Smooth muscle cell of the brain vasculature (primary cell): ENCODE measurements around the gene VMP1.

Source experiments
- DNase-seq: peaks from one replicate; pipeline ENCODE4 v3.0.0-alpha.2; 2012; ENCODE audit warnings: low read depth, low spot score

The VMP1 gene

DNA sequence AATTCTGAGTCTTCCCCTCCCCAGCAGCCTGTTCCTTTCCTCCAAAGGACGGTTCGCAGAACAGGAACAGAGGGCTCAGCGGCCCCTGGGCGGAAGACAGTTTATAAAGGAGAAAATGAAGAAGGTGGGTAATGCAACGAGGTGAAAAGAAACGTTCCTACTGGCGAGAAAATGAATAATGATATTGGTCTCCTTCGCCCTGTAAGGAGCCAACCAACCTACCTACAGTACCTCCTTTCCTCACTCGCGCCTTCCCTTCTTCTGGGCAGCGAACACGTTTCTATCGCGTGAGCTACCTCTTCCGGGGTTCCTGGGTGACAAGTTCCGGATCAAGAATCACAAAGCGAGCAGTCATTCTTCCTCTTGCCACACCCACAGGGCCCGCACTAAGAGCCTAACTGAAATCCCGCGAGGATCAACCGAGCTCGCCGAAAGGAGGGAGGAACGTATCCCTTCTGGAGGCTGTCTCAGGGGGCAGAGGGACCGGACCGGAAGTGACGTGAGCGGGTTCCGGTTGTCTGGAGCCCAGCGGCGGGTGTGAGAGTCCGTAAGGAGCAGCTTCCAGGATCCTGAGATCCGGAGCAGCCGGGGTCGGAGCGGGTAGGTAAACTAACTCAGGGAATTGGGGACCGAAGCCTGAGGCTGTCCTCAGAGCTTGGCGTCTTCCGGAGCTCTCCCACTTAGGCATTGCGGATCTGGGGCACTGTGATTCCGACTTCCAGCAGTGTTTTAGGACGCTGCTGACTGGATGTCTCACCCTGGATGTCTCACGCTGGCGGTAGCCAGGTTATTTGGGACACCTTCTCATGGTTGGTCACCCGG is at the start of gene VMP1, which contains the start of gene PTRH2:
TSS of gene VMP1 (plus strand) at position 506 of the 822 bp plus-strand sequence. CDS start 23,793 bp downstream, outside the sequence.
TSS of gene PTRH2 (minus strand) at position 282 of the 822 bp plus-strand sequence. CDS start 9,452 bp downstream, outside the sequence.
- DNase-seq = peak; percentile 99

DNA sequence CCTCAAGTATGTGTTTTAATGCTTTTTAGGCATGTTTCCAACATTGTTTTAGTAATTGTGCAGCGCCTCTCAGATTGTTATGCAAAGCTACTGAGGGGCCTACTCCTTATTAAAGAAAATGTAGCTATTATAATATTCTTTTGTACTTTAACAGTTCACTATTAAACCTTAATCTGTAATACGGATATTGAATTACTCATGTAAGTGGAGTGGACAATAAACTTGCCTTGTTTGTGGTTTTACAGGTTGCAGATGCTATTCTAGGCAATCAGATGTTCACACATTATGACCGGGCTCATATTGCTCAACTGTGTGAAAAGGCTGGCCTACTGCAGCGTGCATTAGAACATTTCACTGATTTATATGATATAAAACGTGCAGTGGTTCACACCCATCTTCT is 41.2 kb upstream of the VMP1 start:
- DNase-seq = no peak

DNA sequence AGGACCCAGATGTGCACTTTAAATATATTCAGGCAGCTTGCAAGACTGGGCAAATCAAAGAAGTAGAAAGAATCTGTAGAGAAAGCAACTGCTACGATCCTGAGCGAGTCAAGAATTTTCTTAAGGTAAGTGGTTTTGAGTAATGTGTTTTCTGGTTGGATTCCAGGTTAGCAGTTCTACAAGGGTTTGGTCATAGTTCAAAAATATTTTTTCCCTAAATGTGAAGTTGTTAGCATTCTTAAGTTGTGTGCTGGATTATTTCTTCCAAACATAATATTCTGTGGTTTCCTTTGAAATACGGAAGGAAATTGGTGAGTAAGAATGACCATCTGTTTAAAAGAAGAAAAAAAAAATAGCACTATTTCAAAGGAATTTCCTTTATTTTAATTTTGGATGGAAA is 38.6 kb upstream of the VMP1 start:
- DNase-seq = peak; percentile 29

- DNase-seq = no peak
Observed at GRCh38 chr17:59669411-59669810, 38.0 kb upstream of the VMP1 start.

GRCh38 chr17:59669944-59670343 is 37.5 kb upstream of the VMP1 start:
- no peak for DNase-seq

DNA sequence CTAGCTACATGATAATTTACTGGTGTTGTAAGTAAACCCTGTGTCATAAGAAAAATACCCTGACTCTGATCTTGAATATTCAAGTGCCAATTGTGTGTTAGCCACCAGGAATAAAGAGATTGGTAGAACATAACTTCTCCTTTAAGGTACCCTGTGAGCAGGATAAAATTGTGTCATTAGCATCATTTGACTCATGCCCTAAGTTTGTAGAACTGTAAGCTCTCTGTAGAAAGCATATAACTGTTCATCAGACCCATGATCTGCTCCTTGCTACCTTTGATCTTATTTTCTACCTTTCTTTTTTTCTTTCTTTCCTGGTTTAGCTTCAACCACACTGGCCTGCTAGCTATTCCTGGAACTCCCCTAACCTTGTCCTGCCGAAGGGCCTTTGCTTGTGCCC is 36.1 kb upstream of the VMP1 start:
- DNase-seq = no peak

GRCh38 chr17:59675231-59675630 is 32.2 kb upstream of the VMP1 start:
- DNase-seq = no peak

- no peak for DNase-seq
Observed at GRCh38 chr17:59676716-59677115, 30.7 kb upstream of the VMP1 start.

- DNase-seq = no peak
Observed at GRCh38 chr17:59678918-59679317, 28.5 kb upstream of the VMP1 start.

GRCh38 chr17:59680314-59680713 is 27.1 kb upstream of the VMP1 start:
- DNase-seq = no peak

DNA sequence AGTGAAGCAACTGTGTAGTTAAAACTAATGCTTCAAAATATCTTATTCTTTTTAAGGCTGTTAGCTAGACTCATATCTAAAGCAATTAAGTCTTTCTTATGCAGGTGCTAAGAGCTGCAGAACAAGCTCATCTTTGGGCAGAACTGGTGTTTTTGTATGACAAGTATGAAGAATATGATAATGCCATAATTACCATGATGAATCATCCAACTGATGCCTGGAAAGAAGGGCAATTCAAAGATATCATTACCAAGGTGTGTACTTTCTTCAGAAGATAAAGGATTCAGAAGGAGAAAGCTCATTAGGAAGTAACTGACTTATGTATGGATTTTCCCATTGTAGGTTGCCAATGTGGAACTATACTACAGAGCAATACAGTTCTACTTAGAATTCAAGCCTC is 24.2 kb upstream of the VMP1 start:
- DNase-seq = no peak

- DNase-seq = no peak
Observed at GRCh38 chr17:59684967-59685366, 22.5 kb upstream of the VMP1 start.

GRCh38 chr17:59688008-59688407 is 19.4 kb upstream of the VMP1 start:
- no peak for DNase-seq

GRCh38 chr17:59688496-59688895 is 19.0 kb upstream of the VMP1 start:
- no peak for DNase-seq

DNA sequence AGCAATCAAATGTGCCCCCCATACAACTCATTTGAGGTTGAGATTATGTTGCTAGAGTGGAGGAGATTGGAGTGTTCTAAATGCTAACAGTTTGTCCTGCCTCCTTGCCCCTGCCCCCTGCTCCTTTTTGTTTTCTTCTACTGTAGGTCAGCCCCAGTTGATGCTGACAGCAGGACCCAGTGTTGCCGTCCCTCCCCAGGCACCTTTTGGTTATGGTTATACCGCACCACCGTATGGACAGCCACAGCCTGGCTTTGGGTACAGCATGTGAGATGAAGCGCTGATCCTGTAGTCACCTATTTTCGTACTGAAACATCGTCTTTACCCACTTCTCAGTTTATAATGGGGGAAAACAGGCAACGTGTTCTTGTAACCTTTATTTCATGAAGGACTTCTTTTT is 13.9 kb upstream of the VMP1 start:
- no peak for DNase-seq

GRCh38 chr17:59694344-59694743 is 13.1 kb upstream of the VMP1 start:
- DNase-seq = no peak

DNA sequence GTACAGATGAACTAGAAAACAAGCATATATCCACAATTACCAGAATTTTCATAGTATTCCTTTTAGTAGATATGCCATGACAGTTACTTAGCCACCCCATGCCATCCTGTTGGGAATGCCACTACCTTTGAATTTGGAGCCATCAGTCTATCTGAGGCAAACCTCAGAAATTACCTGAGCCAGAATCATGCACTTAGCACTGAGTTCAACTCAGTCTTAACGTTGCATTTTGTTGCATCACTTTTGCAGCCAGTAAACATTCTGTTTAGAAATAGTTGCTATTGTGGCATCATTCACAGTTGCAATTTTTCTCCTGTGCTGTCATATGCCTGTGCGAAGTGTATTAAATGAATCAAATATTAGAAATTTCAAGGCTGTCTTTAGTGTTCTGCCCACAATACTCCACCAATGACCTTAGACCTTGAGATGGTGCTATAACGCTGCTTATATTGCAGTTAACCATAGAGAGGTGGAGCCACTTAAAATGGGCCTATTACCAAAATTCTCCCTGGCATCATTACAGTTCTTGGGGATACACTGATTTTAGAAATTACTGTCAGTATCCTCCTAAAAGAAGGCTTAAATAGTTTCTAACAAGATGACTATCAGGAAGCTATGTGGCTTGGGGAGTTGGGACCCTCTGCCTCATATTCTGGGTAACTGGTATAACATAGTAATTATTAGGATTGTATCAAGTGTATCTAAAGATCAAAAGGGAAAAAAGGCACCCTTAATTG is 11.3 kb upstream of the VMP1 start:
- DNase-seq = no peak

GRCh38 chr17:59696682-59697277 is 10.7 kb upstream of the VMP1 start:
- no peak for DNase-seq

DNA sequence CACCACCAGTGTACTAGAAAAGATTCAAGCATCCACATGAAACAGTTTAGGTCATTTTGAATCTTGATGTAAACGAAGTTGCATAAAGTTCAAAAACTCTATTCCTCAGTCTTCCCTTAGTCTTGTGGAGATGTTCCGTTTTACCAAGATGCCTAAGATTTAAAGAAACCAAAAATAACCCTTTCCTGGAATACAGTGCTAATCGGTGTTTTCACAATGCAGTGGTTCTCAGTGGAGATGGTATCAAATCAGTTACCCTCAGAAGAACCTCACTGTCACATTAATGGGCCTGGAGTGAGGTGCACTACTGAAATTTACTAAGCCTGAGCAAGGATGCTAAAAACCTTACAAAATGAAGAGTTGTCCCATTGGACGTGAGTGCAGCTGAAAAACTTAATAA is 9.3 kb upstream of the VMP1 start:
- no peak for DNase-seq

- no peak for DNase-seq
Observed at GRCh38 chr17:59699218-59699617, 8.2 kb upstream of the VMP1 start.

GRCh38 chr17:59699786-59700185 is 7.7 kb upstream of the VMP1 start:
- no peak for DNase-seq

- no peak for DNase-seq
Observed at GRCh38 chr17:59702304-59702703, 5.2 kb upstream of the VMP1 start.
